ENCODE data around the gene C9orf152.

Gene C9orf152

GRCh38 chr9:110186254-110186653, 21.7 kb downstream of the C9orf152 start:
- Histone ChIP-seq H3K27ac (no peak overlapping the region), H3K27me3 (no peaks in the 10 kb centered on the region), H3K9me3 (no peaks in the 10 kb centered on the region), H3K4me1 (peaks cover 0 to 6% (median 0%) of the 10 kb centered on the region in 4 donors), H3K4me3 (no peak overlapping the region), H3K36me3 (no peaks in the 10 kb centered on the region)
- intact Hi-C loops (cut with DNase I; ENCODE audit: low total_unique reads), result loop anchor here (10.0 kb wide), 1 partner anchor 439 kb away; no protein-coding TSS in a partner anchor
- TF ChIP-seq, protein P1, sequence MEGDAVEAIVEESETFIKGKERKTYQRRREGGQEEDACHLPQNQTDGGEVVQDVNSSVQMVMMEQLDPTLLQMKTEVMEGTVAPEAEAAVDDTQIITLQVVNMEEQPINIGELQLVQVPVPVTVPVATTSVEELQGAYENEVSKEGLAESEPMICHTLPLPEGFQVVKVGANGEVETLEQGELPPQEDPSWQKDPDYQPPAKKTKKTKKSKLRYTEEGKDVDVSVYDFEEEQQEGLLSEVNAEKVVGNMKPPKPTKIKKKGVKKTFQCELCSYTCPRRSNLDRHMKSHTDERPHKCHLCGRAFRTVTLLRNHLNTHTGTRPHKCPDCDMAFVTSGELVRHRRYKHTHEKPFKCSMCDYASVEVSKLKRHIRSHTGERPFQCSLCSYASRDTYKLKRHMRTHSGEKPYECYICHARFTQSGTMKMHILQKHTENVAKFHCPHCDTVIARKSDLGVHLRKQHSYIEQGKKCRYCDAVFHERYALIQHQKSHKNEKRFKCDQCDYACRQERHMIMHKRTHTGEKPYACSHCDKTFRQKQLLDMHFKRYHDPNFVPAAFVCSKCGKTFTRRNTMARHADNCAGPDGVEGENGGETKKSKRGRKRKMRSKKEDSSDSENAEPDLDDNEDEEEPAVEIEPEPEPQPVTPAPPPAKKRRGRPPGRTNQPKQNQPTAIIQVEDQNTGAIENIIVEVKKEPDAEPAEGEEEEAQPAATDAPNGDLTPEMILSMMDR (IDR thresholded peaks at IDR 0.05), result no peak
- no peak for DNase-seq

DNA sequence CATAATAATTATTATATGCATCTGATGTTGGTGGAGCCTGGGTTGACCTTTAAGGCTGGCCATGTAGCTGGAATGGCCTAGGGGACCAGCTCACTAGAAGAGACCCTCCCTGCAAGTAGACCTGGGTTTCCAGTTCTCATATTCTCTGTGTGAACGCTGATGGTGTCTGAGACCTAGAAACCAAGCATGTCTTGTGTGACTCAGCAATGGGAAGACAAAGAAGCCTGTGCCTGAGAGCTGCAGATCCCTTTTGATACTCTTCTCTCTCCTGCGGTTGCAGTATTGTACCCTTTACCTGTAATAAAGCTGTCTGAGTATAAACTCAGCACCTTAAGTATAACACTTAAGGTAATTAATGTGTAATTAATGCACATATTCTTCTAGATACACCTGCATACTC, 22.2 kb downstream of the C9orf152 start:
- no peak for DNase-seq
- intact Hi-C loops (cut with DNase I; ENCODE audit: low total_unique reads), result loop anchor here (10.0 kb wide), 1 partner anchor 439 kb away; no protein-coding TSS in a partner anchor
- TF ChIP-seq, protein P1 (IDR thresholded peaks at IDR 0.05), result no peak
- Histone ChIP-seq H3K4me1 (peaks cover 0 to 6% (median 1%) of the 10 kb centered on the region in 4 donors), H3K27me3 (no peaks in the 10 kb centered on the region), H3K36me3 (no peaks in the 10 kb centered on the region), H3K27ac (no peak overlapping the region), H3K9me3 (no peaks in the 10 kb centered on the region), H3K4me3 (no peak overlapping the region)

- DNase-seq, result peak in 1 of 2 donors; percentile 51
- H3K36me3 ChIP-seq, result no peaks in the 10 kb centered on the region
- TF ChIP-seq, protein P1 (IDR thresholded peaks at IDR 0.05), result peak; percentile 71 to 75
- peaks cover 0 to 7% (median 1%) of the 10 kb centered on the region in 4 donors for H3K4me1 ChIP-seq
- H3K27me3 ChIP-seq, result no peaks in the 10 kb centered on the region
- intact Hi-C loops (cut with DNase I; ENCODE audit: low total_unique reads), result loop anchor here (5.0 to 10.0 kb wide), 2 partner anchors 34 to 441 kb away; no protein-coding TSS in a partner anchor
- H3K4me3 ChIP-seq, result no peak overlapping the region
- H3K9me3 ChIP-seq, result no peaks in the 10 kb centered on the region
- H3K27ac ChIP-seq, result no peak overlapping the region
Measured at GRCh38 chr9:110183208-110184145, 24.5 kb downstream of the C9orf152 start.

GRCh38 chr9:110180511-110181434, 27.2 kb downstream of the C9orf152 start:
- Histone ChIP-seq H3K36me3 (no peaks in the 10 kb centered on the region), H3K27me3 (no peaks in the 10 kb centered on the region), H3K27ac (no peak overlapping the region), H3K9me3 (no peaks in the 10 kb centered on the region), H3K4me3 (no peak overlapping the region), H3K4me1 (peaks cover 0 to 7% (median 0%) of the 10 kb centered on the region in 4 donors)
- TF ChIP-seq, protein P1 (IDR thresholded peaks at IDR 0.05), result no peak
- intact Hi-C loops (cut with DNase I; ENCODE audit: low total_unique reads), result loop anchor here (5.0 to 10.0 kb wide), 2 partner anchors 37 to 444 kb away; no protein-coding TSS in a partner anchor
- peak in 1 of 2 donors; percentile 50 for DNase-seq

DNA sequence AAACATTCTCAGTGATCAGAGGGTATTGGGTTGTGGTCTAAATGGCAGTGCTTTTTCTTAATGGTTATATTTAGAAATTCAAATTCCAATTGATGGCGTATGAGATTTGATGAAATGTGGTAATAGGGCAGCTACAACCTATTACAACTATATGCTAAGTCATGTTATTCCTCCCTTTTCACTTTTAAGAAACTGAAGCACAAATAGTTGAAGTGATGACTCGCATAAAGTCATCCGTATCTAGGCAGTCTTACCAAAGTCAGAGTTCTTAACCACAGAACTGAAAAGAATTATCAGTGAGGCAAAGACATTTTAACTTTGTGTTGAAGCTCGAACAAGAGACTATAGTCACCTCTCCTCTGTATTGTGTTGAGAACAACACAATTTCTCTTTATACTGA, 28.2 kb downstream of the C9orf152 start:
- no peaks in the 10 kb centered on the region for H3K36me3 ChIP-seq
- H3K9me3 ChIP-seq, result no peaks in the 10 kb centered on the region
- H3K27ac ChIP-seq, result no peak overlapping the region
- H3K4me1 ChIP-seq, result peaks cover 0 to 7% (median 0%) of the 10 kb centered on the region in 4 donors
- TF ChIP-seq, protein P1 (IDR thresholded peaks at IDR 0.05), result no peak
- H3K4me3 ChIP-seq, result no peak overlapping the region
- H3K27me3 ChIP-seq, result no peaks in the 10 kb centered on the region
- DNase-seq, result no peak
- intact Hi-C loops (cut with DNase I; ENCODE audit: low total_unique reads), result loop anchor here (5.0 to 10.0 kb wide), 2 partner anchors 38 to 445 kb away; no protein-coding TSS in a partner anchor
